ENCODE data around the gene FHIT. TPM values are rescaled to one million over a fixed set of nuclear protein-coding genes. Genes with fewer than 3 reads are reported as not detected.

Gene FHIT
- total and polyA plus RNA-seq, 9 donors = 5.1 to 11.8 (median 9.5) TPM

GRCh38 chr3:60025096-60026050 is 1225.9 kb downstream of the FHIT start:
- no peak overlapping the region for H3K27ac ChIP-seq
- WGBS, 3 donors = 63 to 66% (median 64%) methylated on average over 3 of the region's 3 CpGs
- intact Hi-C loops (cut with DNase I) = no loop called here

GRCh38 chr3:60024400-60024799 is 1226.9 kb downstream of the FHIT start:
- TF ChIP-seq CTCF (IDR thresholded peaks at IDR 0.05) (no peak), EP300 (IDR thresholded peaks at IDR 0.05) (no peak), POLR2A (IDR thresholded peaks at IDR 0.05) (no peak)

More at GRCh38 chr3:60025096-60026050, 1225.9 kb downstream of the FHIT start:
- H3K4me3 ChIP-seq = no peak overlapping the region
- DNase-seq = no peak
- H3K9me3 ChIP-seq = no peaks in the 10 kb centered on the region
- H3K27me3 ChIP-seq = no peaks in the 10 kb centered on the region
- H3K4me1 ChIP-seq (ENCODE audit: insufficient read depth) = no peaks in the 10 kb centered on the region
- H3K36me3 ChIP-seq = no peaks in the 10 kb centered on the region
- TF ChIP-seq EP300 (IDR thresholded peaks at IDR 0.05) (no peak), CTCF (IDR thresholded peaks at IDR 0.05) (no peak), POLR2A (IDR thresholded peaks at IDR 0.05) (no peak)

GRCh38 chr3:60023189-60023588 is 1228.1 kb downstream of the FHIT start:
- no peak overlapping the region for H3K27ac ChIP-seq
- H3K4me1 ChIP-seq (ENCODE audit: insufficient read depth) = no peaks in the 10 kb centered on the region
- TF ChIP-seq CTCF (IDR thresholded peaks at IDR 0.05) = no peak
- no peak for TF ChIP-seq EP300 (IDR thresholded peaks at IDR 0.05)
- no peak for TF ChIP-seq POLR2A (IDR thresholded peaks at IDR 0.05)
- H3K36me3 ChIP-seq = no peaks in the 10 kb centered on the region
- intact Hi-C loops (cut with DNase I) = no loop called here
- no peaks in the 10 kb centered on the region for H3K9me3 ChIP-seq
- DNase-seq = no peak
- no peak overlapping the region for H3K4me3 ChIP-seq
- H3K27me3 ChIP-seq = no peaks in the 10 kb centered on the region

More at GRCh38 chr3:60024400-60024799, 1226.9 kb downstream of the FHIT start:
- no peaks in the 10 kb centered on the region for H3K9me3 ChIP-seq
- H3K27me3 ChIP-seq = no peaks in the 10 kb centered on the region
- H3K4me3 ChIP-seq = no peak overlapping the region
- H3K27ac ChIP-seq = no peak overlapping the region
- H3K4me1 ChIP-seq (ENCODE audit: insufficient read depth) = no peaks in the 10 kb centered on the region
- no peak for DNase-seq
- no peaks in the 10 kb centered on the region for H3K36me3 ChIP-seq
- intact Hi-C loops (cut with DNase I) = no loop called here
- WGBS, 3 donors = 96 to 97% (median 96%) methylated on average over 2 of the region's 2 CpGs

GRCh38 chr3:60017631-60018030 is 1233.6 kb downstream of the FHIT start:
- Histone ChIP-seq H3K27ac (no peak overlapping the region), H3K27me3 (no peaks in the 10 kb centered on the region), H3K4me1 (ENCODE audit: insufficient read depth) (no peaks in the 10 kb centered on the region), H3K4me3 (no peak overlapping the region), H3K9me3 (no peaks in the 10 kb centered on the region), H3K36me3 (no peaks in the 10 kb centered on the region)
- 67 to 84% (median 78%) methylated on average over 2 of the region's 2 CpGs for WGBS, 3 donors
- intact Hi-C loops (cut with DNase I) = no loop called here
- no peak for TF ChIP-seq CTCF (IDR thresholded peaks at IDR 0.05)
- TF ChIP-seq EP300 (IDR thresholded peaks at IDR 0.05) = no peak
- no peak for TF ChIP-seq POLR2A (IDR thresholded peaks at IDR 0.05)
- no peak for DNase-seq

All from ovary (tissue), 9 donors.